Ishikawa (cell line): ENCODE results near the gene RFX5.

Source experiments
- CEBPB ChIP-seq: IDR thresholded peaks from 2 replicates; pipeline ENCODE4 v1.6.1; 2012
- CREB1 ChIP-seq: IDR thresholded peaks from 2 replicates; pipeline ENCODE4 v1.6.1; 2012; ENCODE audit warnings: low read depth
- EGR1 ChIP-seq: IDR thresholded peaks from 2 replicates; pipeline ENCODE4 v1.6.1; 2012
- EP300 ChIP-seq: IDR thresholded peaks from 2 replicates; pipeline ENCODE4 v1.6.1; 2012; ENCODE audit warnings: borderline replicate concordance
- FOXM1 ChIP-seq: IDR thresholded peaks from 2 replicates; pipeline ENCODE4 v1.6.1; 2012; ENCODE audit warnings: low read depth, borderline replicate concordance
- MAX ChIP-seq: IDR thresholded peaks from 2 replicates; pipeline ENCODE4 v1.6.1; 2012
- NFIC ChIP-seq: IDR thresholded peaks from 2 replicates; pipeline ENCODE4 v1.6.1; 2012
- RAD21 ChIP-seq: IDR thresholded peaks from 2 replicates; pipeline ENCODE4 v1.6.1; 2012; ENCODE audit warnings: low read depth
- REST ChIP-seq: IDR thresholded peaks from 2 replicates; pipeline ENCODE4 v1.6.1; 2012; ENCODE audit warnings: low read depth, mild to moderate bottlenecking
- TAF1 ChIP-seq: IDR thresholded peaks from 2 replicates; pipeline ENCODE4 v1.6.1; 2012; ENCODE audit warnings: low read depth, mild to moderate bottlenecking
- YY1 ChIP-seq: IDR thresholded peaks from 2 replicates; pipeline ENCODE4 v1.6.1; 2012; ENCODE audit warnings: low read depth
- ZBTB7A ChIP-seq: IDR thresholded peaks from 2 replicates; pipeline ENCODE4 v1.6.1; 2012; ENCODE audit warnings: low read depth

- TF ChIP-seq NFIC (peak; percentile 93), MAX (0 out of 2 replicates have a peak, but pooled peaks have one; percentile 10), TAF1 (no peak), ZBTB7A (no peak), EGR1 (no peak), YY1 (no peak), RAD21 (no peak), CEBPB (no peak), REST (no peak), EP300 (no peak), FOXM1 (no peak), CREB1 (no peak)
Measured at GRCh38 chr1:151352021-151352718, 5.1 kb upstream of the RFX5 start.
